H9 (cell line): ENCODE results near the gene RWDD1. TPM values are rescaled to one million over a fixed set of nuclear protein-coding genes. Genes with fewer than 3 reads are reported as not detected.

ENCODE experiments used
- DNase-seq: peaks from one replicate; pipeline ENCODE4 v3.0.0-alpha.2; 2017
- H2AFZ ChIP-seq: one replicate; pipeline ENCODE4 v1.6.1; 2013; ENCODE audit warnings: mild to moderate bottlenecking, low read length, control low read depth, moderate library complexity
- H2AK5ac ChIP-seq: 2 replicates; pipeline ENCODE4 v1.6.1; 2013; ENCODE audit warnings: low read length, control low read depth, mixed read lengths; ENCODE audit not compliant: insufficient read length
- H2BK120ac ChIP-seq: one replicate; pipeline ENCODE4 v1.6.1; 2013; ENCODE audit warnings: low read depth, mild to moderate bottlenecking, low read length, control low read depth, inconsistent platforms; ENCODE audit not compliant: poor library complexity, severe bottlenecking
- H2BK12ac ChIP-seq: 2 replicates; pipeline ENCODE4 v1.6.1; 2013; ENCODE audit warnings: low read length, control low read depth, mixed read lengths, low read depth; ENCODE audit not compliant: insufficient read length
- H2BK15ac ChIP-seq: 2 replicates; pipeline ENCODE4 v1.6.1; 2013; ENCODE audit warnings: low read depth, low read length, control low read depth
- H2BK20ac ChIP-seq: one replicate; pipeline ENCODE4 v1.6.1; 2013; ENCODE audit warnings: low read depth, mild to moderate bottlenecking, low read length, control low read depth, inconsistent platforms; ENCODE audit not compliant: poor library complexity, severe bottlenecking
- H2BK5ac ChIP-seq: 2 replicates; pipeline ENCODE4 v1.6.1; 2013; ENCODE audit warnings: low read length, control low read depth, mixed read lengths; ENCODE audit not compliant: insufficient read length
- H3K14ac ChIP-seq: 2 replicates; pipeline ENCODE4 v1.6.1; 2013; ENCODE audit warnings: low read length, control low read depth; ENCODE audit not compliant: insufficient read depth
- H3K18ac ChIP-seq: 2 replicates; pipeline ENCODE4 v1.6.1; 2013; ENCODE audit warnings: low read depth, mild to moderate bottlenecking, mixed read lengths, low read length, control low read depth; ENCODE audit not compliant: insufficient read length
- H3K23ac ChIP-seq: 2 replicates; pipeline ENCODE4 v1.6.1; 2013; ENCODE audit warnings: low read length, control low read depth, mixed read lengths, low read depth; ENCODE audit not compliant: insufficient read length
- H3K23me2 ChIP-seq: 2 replicates; pipeline ENCODE4 v1.6.1; 2013; ENCODE audit warnings: low read depth, mild to moderate bottlenecking, mixed read lengths, low read length, control low read depth; ENCODE audit not compliant: insufficient read length, poor library complexity, severe bottlenecking
- H3K27ac ChIP-seq: 2 replicates; pipeline ENCODE4 v1.5.1; 2013; ENCODE audit warnings: low read length, control low read depth, mixed read lengths, low read depth; ENCODE audit not compliant: insufficient read length
- H3K27me3 ChIP-seq: 2 replicates; pipeline ENCODE4 v1.6.1; 2013; ENCODE audit warnings: low read length, control low read depth, inconsistent platforms; ENCODE audit not compliant: insufficient read depth
- H3K4ac ChIP-seq: 2 replicates; pipeline ENCODE4 v1.6.1; 2013; ENCODE audit warnings: low read depth, mild to moderate bottlenecking, control low read depth, inconsistent platforms, low read length, moderate library complexity
- H3K4me1 ChIP-seq: 2 replicates; pipeline ENCODE4 v1.6.1; 2013; ENCODE audit warnings: low read length, control low read depth, inconsistent platforms; ENCODE audit not compliant: insufficient read depth
- H3K4me2 ChIP-seq: 2 replicates; pipeline ENCODE4 v1.6.1; 2013; ENCODE audit warnings: low read length, control low read depth, mixed read lengths; ENCODE audit not compliant: insufficient read length, insufficient read depth
- H3K56ac ChIP-seq: 2 replicates; pipeline ENCODE4 v1.6.1; 2013; ENCODE audit warnings: low read depth, mild to moderate bottlenecking, mixed read lengths, low read length, control low read depth; ENCODE audit not compliant: insufficient read length
- H3K79me1 ChIP-seq: 2 replicates; pipeline ENCODE4 v1.6.1; 2013; ENCODE audit warnings: low read depth, mild to moderate bottlenecking, moderate library complexity, low read length, control low read depth, inconsistent platforms; ENCODE audit not compliant: insufficient read depth, poor library complexity, severe bottlenecking
- H3K79me2 ChIP-seq: 2 replicates; pipeline ENCODE4 v1.6.1; 2013; ENCODE audit warnings: low read length, control low read depth, inconsistent platforms; ENCODE audit not compliant: insufficient read depth
- H3K9ac ChIP-seq: 2 replicates; pipeline ENCODE4 v1.6.1; 2013; ENCODE audit warnings: low read length, control low read depth, mixed read lengths; ENCODE audit not compliant: insufficient read length; ENCODE audit errors: extremely low read depth
- H3K9me3 ChIP-seq: one replicate; pipeline ENCODE4 v1.6.1; 2013; ENCODE audit warnings: low read depth, low read length, inconsistent platforms; ENCODE audit not compliant: control insufficient read depth
- H3T11ph ChIP-seq: one replicate; pipeline ENCODE4 v1.6.1; 2013; ENCODE audit warnings: mild to moderate bottlenecking, low read length, control low read depth, inconsistent platforms
- H4K20me1 ChIP-seq: one replicate; pipeline ENCODE4 v1.6.1; 2013; ENCODE audit not compliant: control insufficient read depth, insufficient read length, insufficient read depth
- H4K5ac ChIP-seq: 2 replicates; pipeline ENCODE4 v1.6.1; 2013; ENCODE audit warnings: low read depth, mild to moderate bottlenecking, mixed read lengths, low read length, control low read depth; ENCODE audit not compliant: insufficient read length
- H4K8ac ChIP-seq: replicated peaks from 2 replicates; pipeline ENCODE4 v1.6.1; 2013; ENCODE audit warnings: low read length, control low read depth, mixed read lengths, low read depth; ENCODE audit not compliant: insufficient read length
- H4K91ac ChIP-seq: 2 replicates; pipeline ENCODE4 v1.6.1; 2013; ENCODE audit warnings: low read depth, mild to moderate bottlenecking, moderate library complexity, mixed read lengths, low read length, control low read depth; ENCODE audit not compliant: insufficient read length
- H3K27ac Mint-ChIP-seq, 3 experiments: 2 replicates in 2 of 3; 3 replicates in 1 of 3; pipeline ENCODE4 v1.8.0; 2020 to 2021; ENCODE audit warnings: mixed read lengths in 3 of 3, mild to moderate bottlenecking in 1 of 3, moderate library complexity in 1 of 3
- H3K27me3 Mint-ChIP-seq: 2 replicates; pipeline ENCODE4 v1.8.0; 2021; ENCODE audit warnings: low read depth, mild to moderate bottlenecking, moderate library complexity, mixed read lengths
- H3K36me3 Mint-ChIP-seq, 3 experiments: 2 replicates in 2 of 3; 3 replicates in 1 of 3; pipeline ENCODE4 v1.8.0; 2020 to 2021; ENCODE audit warnings: low read depth in 3 of 3, mixed read lengths in 3 of 3; ENCODE audit not compliant: insufficient read depth in 1 of 3
- H3K4me1 Mint-ChIP-seq, 2 experiments: 2 replicates each; pipeline ENCODE4 v1.8.0; 2020; ENCODE audit warnings: mixed read lengths in 2 of 2
- H3K4me3 Mint-ChIP-seq, 2 experiments: 2 replicates in 1 of 2; 3 replicates in 1 of 2; pipeline ENCODE4 v1.8.0; 2020 to 2021; ENCODE audit warnings: mild to moderate bottlenecking in 2 of 2, mixed read lengths in 2 of 2, moderate library complexity in 1 of 2
- H3K9me3 Mint-ChIP-seq, 2 experiments: 2 replicates in 1 of 2; 3 replicates in 1 of 2; pipeline ENCODE4 v1.8.0; 2020; ENCODE audit warnings: mild to moderate bottlenecking in 2 of 2, mixed read lengths in 2 of 2, moderate library complexity in 1 of 2
- WGBS: extraction: QIAGEN DNeasy Blood & Tissue Kit; methylation state at CpG from one replicate; pipeline ENCODE4 v1.1.7; 2013; ENCODE audit warnings: missing lambda C conversion rate, low lambda C conversion rate, mixed read lengths; ENCODE audit not compliant: insufficient read length; ENCODE audit errors: extremely low coverage; 5-methylcytosine and 5-hydroxymethylcytosine counted together
- total RNA-seq: library from RNA; stranded (reverse); gene quantifications from 2 replicates; pipeline ENCODE4 v1.2.1, GENCODE V29; 2021
- TF ChIP-seq, protein P1 (sequence below): fragments of 200-600 bp; sonication (generic); conservative IDR thresholded peaks from 3 replicates; pipeline ENCODE4 v1.8.0; 2021; ENCODE audit warnings: antibody characterized with exemption, mild to moderate bottlenecking

RWDD1 gene
- total RNA-seq, 1 experiment from 2014 or later = 42.0 TPM

DNA sequence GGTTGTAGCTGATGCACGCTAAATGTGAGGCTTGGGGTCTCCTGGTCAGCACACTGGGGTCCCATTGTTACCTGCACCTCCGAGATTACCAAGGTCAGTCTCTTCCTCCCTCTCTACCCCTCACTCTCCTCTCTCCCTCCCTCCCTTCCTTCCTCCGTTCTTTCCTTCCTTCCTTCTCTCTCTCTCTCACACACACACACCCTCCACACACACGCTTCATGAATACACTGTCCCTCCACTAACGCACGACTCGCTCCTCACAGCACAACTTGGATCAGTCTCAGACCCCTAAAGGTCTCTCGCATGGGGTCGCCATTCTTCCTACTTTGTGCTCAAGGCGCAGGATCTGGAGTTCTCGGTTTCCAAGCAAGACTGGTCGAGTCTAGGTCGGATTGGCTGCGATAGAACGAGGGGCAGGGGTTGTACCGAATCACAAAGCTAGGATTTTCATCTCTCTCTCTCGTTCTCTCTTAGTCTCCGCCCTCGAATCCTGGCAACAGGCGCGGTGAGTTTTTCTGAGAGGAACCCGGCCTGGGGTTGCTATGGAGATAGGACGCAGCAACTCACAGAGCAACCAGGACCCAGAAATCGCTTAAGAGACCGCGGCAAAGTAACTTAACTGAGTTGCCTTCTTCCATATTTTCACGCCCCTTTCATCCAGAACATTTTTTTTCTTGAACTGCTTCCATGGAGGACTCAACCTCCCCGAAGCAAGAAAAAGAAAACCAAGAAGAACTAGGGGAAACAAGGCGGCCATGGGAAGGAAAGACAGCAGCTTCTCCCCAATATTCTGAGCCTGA lies 44.8 kb downstream of the RWDD1 start, which contains the start of gene RSPH4A:
Gene RSPH4A (plus strand): TSS at position 543 of the 800 bp plus-strand sequence. CDS start 145 bp downstream, at position 688.
- peak within 1 kb of the TSS; percentile 97 for H3K14ac ChIP-seq
- no peak within 1 kb of the TSS for H2BK15ac ChIP-seq
- peak; percentile 97 for DNase-seq
- H2AK5ac ChIP-seq = no peak within 1 kb of the TSS
- no peak within 1 kb of the TSS for H2BK120ac ChIP-seq
- WGBS = no CpG with 5 or more reads among the region's 29 CpGs
- H3T11ph ChIP-seq = no peak within 1 kb of the TSS
- no peaks in the 10 kb centered on the region for H3K4me1 ChIP-seq
- Mint-ChIP-seq H3K36me3 (no peaks in the 10 kb centered on the region), H3K27me3 (peaks cover 24% of the 10 kb centered on the region), H3K4me1 (peaks cover 13 to 17% of the 10 kb centered on the region in 2 experiments), H3K9me3 (no peaks in the 10 kb centered on the region), H3K27ac (peak within 1 kb of the TSS; percentile 92 to 99 (median 99)), H3K4me3 (peak within 1 kb of the TSS; percentile 91 to 94)
- no peak within 1 kb of the TSS for H3K56ac ChIP-seq
- peak within 1 kb of the TSS; percentile 97 for H3K9ac ChIP-seq
- no peaks in the 10 kb centered on the region for H3K79me2 ChIP-seq
- H2AFZ ChIP-seq = peak within 1 kb of the TSS; percentile 93
- H3K27me3 ChIP-seq = peaks cover 2% of the 10 kb centered on the region; the same call in 1 of the 2 replicates
- H3K23me2 ChIP-seq = peaks cover 7% of the 10 kb centered on the region
- H4K5ac ChIP-seq = peak within 1 kb of the TSS; percentile 95
- H3K23ac ChIP-seq = no peak within 1 kb of the TSS
- no peaks in the 10 kb centered on the region for H4K20me1 ChIP-seq
- no peak within 1 kb of the TSS for H4K91ac ChIP-seq
- H3K9me3 ChIP-seq = no peaks in the 10 kb centered on the region
- no peak within 1 kb of the TSS for H3K4ac ChIP-seq
- no peak within 1 kb of the TSS for H2BK12ac ChIP-seq
- H3K27ac ChIP-seq = peak within 1 kb of the TSS; percentile 57
- TF ChIP-seq, protein P1, sequence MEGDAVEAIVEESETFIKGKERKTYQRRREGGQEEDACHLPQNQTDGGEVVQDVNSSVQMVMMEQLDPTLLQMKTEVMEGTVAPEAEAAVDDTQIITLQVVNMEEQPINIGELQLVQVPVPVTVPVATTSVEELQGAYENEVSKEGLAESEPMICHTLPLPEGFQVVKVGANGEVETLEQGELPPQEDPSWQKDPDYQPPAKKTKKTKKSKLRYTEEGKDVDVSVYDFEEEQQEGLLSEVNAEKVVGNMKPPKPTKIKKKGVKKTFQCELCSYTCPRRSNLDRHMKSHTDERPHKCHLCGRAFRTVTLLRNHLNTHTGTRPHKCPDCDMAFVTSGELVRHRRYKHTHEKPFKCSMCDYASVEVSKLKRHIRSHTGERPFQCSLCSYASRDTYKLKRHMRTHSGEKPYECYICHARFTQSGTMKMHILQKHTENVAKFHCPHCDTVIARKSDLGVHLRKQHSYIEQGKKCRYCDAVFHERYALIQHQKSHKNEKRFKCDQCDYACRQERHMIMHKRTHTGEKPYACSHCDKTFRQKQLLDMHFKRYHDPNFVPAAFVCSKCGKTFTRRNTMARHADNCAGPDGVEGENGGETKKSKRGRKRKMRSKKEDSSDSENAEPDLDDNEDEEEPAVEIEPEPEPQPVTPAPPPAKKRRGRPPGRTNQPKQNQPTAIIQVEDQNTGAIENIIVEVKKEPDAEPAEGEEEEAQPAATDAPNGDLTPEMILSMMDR = no peak
- H2BK5ac ChIP-seq = no peak within 1 kb of the TSS
- no peak within 1 kb of the TSS for H2BK20ac ChIP-seq
- H4K8ac ChIP-seq = peak within 1 kb of the TSS; percentile 56
- H3K4me2 ChIP-seq = peak within 1 kb of the TSS; percentile 67
- no peaks in the 10 kb centered on the region for H3K79me1 ChIP-seq
- peak within 1 kb of the TSS; percentile 98 for H3K18ac ChIP-seq
